Spleen (tissue), 7 donors: Measurements from ENCODE around the gene ATF6B.

Source experiments
- POLR2AphosphoS5 ChIP-seq, 3 donors: sonication (generic); formaldehyde crosslinking; IDR thresholded peaks; one replicate each; pipeline ENCODE4 v1.5.1; 2017; ENCODE audit warnings: antibody characterized with exemption in 3 of 3
- TF ChIP-seq, protein P1 (sequence below), 11 experiments: fragments of 200-600 bp in 7 of 11; fragments of 450-650 bp in 4 of 11; sonication (generic) in 4 of 11; IDR thresholded peaks in 8 of 11; conservative IDR thresholded peaks in 3 of 11; 1 replicate in 7 of 11; 2 replicates in 4 of 11; pipeline versions ENCODE4 v1.4.0 to v1.8.0; 2016 to 2021; ENCODE audit warnings: antibody characterized with exemption in 11 of 11, inconsistent platforms in 4 of 11, mild to moderate bottlenecking in 1 of 11
- donor health status: DM: no; HTN: no; CAD: no; lungs with moderate emphysema.
- donor health status: DM: no; HTN: no; CAD: no.
- donor health status: DM: no; HTN: no; CAD: no.

DNA sequence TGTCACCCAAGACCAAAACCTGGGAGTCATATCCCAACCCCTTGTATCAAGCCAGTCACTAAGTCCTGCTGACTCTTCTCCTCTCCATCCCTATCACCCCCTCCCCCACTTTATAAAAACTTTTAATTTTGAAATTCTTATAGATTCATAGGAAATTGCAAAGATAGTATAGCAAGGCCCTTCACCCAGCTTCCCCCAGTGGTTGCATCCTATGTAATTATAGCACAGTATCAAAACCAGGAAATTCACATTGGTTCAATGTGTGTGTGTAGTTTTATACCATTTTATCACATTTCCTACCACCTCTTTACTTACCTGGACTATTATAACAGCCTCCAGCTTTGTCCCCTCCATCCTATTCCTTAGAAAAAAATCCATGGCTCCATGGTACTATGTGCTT is 30.0 kb upstream of the ATF6B start:
- TF ChIP-seq, protein P1, sequence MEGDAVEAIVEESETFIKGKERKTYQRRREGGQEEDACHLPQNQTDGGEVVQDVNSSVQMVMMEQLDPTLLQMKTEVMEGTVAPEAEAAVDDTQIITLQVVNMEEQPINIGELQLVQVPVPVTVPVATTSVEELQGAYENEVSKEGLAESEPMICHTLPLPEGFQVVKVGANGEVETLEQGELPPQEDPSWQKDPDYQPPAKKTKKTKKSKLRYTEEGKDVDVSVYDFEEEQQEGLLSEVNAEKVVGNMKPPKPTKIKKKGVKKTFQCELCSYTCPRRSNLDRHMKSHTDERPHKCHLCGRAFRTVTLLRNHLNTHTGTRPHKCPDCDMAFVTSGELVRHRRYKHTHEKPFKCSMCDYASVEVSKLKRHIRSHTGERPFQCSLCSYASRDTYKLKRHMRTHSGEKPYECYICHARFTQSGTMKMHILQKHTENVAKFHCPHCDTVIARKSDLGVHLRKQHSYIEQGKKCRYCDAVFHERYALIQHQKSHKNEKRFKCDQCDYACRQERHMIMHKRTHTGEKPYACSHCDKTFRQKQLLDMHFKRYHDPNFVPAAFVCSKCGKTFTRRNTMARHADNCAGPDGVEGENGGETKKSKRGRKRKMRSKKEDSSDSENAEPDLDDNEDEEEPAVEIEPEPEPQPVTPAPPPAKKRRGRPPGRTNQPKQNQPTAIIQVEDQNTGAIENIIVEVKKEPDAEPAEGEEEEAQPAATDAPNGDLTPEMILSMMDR (IDR thresholded peaks at IDR 0.05 in 8 of 11, conservative IDR thresholded peaks at IDR 0.05 in 3 of 11): no peak
- no peak for TF ChIP-seq POLR2AphosphoS5 (IDR thresholded peaks at IDR 0.05)
